Vagina (tissue), 2 donors: ENCODE data around the gene ROCK1. TPM values are rescaled to one million over a fixed set of nuclear protein-coding genes. Genes with fewer than 3 reads are reported as not detected.
A peak's percentile ranks its signal among the peaks of the same experiment; 100 is the strongest.

Experiments used
- DNase-seq, 2 donors: peaks; one replicate each; pipeline ENCODE4 v3.0.0-alpha.2; 2017; ENCODE audit errors: extremely low spot score in 2 of 2
- H3K27ac ChIP-seq: fragments of 200-600 bp; sonication (generic); one replicate; pipeline ENCODE4 v1.5.1; 2019
- H3K27me3 ChIP-seq: fragments of 200-600 bp; sonication (generic); one replicate; pipeline ENCODE4 v1.5.1; 2019
- H3K36me3 ChIP-seq, 2 donors: fragments of 200-600 bp; sonication (generic); one replicate each; pipeline ENCODE4 v1.5.1; 2017 to 2019
- H3K4me1 ChIP-seq: fragments of 200-600 bp; sonication (generic); one replicate; pipeline ENCODE4 v1.5.1; 2019
- H3K4me3 ChIP-seq, 2 donors: fragments of 200-600 bp; sonication (generic); 1 replicate in 1 of 2; 2 replicates in 1 of 2; pipeline ENCODE4 v1.5.1; 2016 to 2019
- H3K9me3 ChIP-seq: fragments of 200-600 bp; sonication (generic); one replicate; pipeline ENCODE4 v1.5.1; 2019
- POLR2A ChIP-seq, 2 donors: fragments of 450-650 bp; IDR thresholded peaks; one replicate each; pipeline ENCODE4 v1.6.1; 2017; ENCODE audit warnings: antibody characterized with exemption in 2 of 2, mild to moderate bottlenecking in 2 of 2, moderate library complexity in 2 of 2
- POLR2AphosphoS5 ChIP-seq, 2 donors: sonication (generic); formaldehyde crosslinking; IDR thresholded peaks; one replicate each; pipeline ENCODE4 v1.9.0; 2017; ENCODE audit warnings: antibody characterized with exemption in 2 of 2, mild to moderate bottlenecking in 2 of 2, low read depth in 1 of 2; ENCODE audit not compliant: insufficient read depth in 1 of 2
- intact Hi-C: fragments of 100-400 bp; cut with DNase I; formaldehyde crosslinking; loops from one replicate; pipeline ENCODE4 v1.15.1; 2023
- total RNA-seq: library from RNA; depleted of rRNA; stranded (reverse); fragments of >200 nt; gene quantifications from one replicate; pipeline ENCODE4 v1.2.3, GENCODE V29; 2016
- TF ChIP-seq, protein P1 (sequence below), 3 experiments: fragments of 450-650 bp in 2 of 3; fragments of 200-600 bp in 1 of 3; sonication (generic) in 1 of 3; IDR thresholded peaks; one replicate each; pipeline ENCODE4 v1.5.1; 2017 to 2019; ENCODE audit warnings: antibody characterized with exemption in 3 of 3, mild to moderate bottlenecking in 2 of 3, moderate library complexity in 2 of 3

The ROCK1 gene
- total RNA-seq, 1 donor from 2014 or later: 39.0 TPM

- intact Hi-C loops: no loop called here
Observed at GRCh38 chr18:21056545-21056944, 55.1 kb downstream of the ROCK1 start.

DNA sequence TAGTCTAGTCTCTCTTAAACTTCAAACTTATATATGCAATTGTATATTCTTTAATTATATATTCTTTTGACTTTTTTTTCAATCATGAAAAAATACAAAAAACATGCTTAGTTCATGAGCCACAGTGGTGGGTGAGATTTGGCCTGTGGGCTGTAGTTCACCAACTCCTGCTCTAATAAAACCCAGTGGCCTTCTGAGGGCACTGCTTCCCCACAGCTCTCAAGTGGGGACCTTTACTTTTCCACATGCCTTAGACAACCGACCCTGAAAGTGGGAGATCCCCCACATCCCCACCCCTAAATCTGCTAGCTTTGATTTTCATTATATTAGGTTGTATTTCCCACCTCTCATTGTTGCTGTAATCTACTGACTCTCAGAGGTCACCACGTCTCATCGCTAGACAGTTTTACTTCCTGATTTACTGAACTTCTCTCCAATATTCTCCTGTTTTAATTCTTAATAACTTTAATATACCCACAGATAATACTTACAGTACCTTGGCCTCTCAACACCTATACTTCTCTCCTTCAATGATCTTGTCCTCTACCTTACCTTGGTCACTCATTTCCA, 57.3 kb downstream of the ROCK1 start:
- no peak for TF ChIP-seq POLR2A (IDR thresholded peaks at IDR 0.05)
- no peak for TF ChIP-seq POLR2AphosphoS5 (IDR thresholded peaks at IDR 0.05; ENCODE audit: insufficient read depth in 1 of 2, low read depth in 1 of 2)
- TF ChIP-seq, protein P1, sequence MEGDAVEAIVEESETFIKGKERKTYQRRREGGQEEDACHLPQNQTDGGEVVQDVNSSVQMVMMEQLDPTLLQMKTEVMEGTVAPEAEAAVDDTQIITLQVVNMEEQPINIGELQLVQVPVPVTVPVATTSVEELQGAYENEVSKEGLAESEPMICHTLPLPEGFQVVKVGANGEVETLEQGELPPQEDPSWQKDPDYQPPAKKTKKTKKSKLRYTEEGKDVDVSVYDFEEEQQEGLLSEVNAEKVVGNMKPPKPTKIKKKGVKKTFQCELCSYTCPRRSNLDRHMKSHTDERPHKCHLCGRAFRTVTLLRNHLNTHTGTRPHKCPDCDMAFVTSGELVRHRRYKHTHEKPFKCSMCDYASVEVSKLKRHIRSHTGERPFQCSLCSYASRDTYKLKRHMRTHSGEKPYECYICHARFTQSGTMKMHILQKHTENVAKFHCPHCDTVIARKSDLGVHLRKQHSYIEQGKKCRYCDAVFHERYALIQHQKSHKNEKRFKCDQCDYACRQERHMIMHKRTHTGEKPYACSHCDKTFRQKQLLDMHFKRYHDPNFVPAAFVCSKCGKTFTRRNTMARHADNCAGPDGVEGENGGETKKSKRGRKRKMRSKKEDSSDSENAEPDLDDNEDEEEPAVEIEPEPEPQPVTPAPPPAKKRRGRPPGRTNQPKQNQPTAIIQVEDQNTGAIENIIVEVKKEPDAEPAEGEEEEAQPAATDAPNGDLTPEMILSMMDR (IDR thresholded peaks at IDR 0.05): no peak
- H3K9me3 ChIP-seq: no peaks in the 10 kb centered on the region

More at GRCh38 chr18:21056545-21056944, 55.1 kb downstream of the ROCK1 start:
- TF ChIP-seq, protein P1 (IDR thresholded peaks at IDR 0.05): no peak
- no peak for TF ChIP-seq POLR2AphosphoS5 (IDR thresholded peaks at IDR 0.05; ENCODE audit: insufficient read depth in 1 of 2, low read depth in 1 of 2)
- no peak for TF ChIP-seq POLR2A (IDR thresholded peaks at IDR 0.05)
- H3K9me3 ChIP-seq: no peaks in the 10 kb centered on the region
- peaks cover 27% of the 10 kb centered on the region for H3K4me1 ChIP-seq
- H3K27ac ChIP-seq: no peak overlapping the region
- no peaks in the 10 kb centered on the region for H3K27me3 ChIP-seq
- H3K36me3 ChIP-seq: peaks cover 0 to 6% of the 10 kb centered on the region in 2 donors
- no peak for DNase-seq
- H3K4me3 ChIP-seq: no peak overlapping the region

DNA sequence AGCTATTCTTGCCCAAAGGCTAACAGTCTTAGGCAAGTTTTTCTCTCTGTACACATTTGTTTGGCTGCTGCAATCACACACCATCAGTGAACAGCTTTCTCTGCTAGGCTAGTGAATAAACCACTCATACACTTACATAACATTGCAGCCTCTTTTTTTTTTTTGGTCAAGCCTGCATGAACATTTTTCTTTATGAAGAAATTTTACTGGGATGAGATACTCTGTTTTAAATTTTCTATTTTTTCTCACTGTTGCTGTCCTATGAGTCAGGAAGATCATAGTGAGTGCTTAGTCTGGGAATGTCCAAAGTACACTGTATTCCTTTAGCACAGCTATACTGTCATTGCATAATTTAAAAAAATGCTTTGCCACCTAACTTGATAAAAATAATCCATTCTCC, 58.5 kb downstream of the ROCK1 start:
- H3K27me3 ChIP-seq: no peaks in the 10 kb centered on the region
- no peaks in the 10 kb centered on the region for H3K9me3 ChIP-seq
- no peak for DNase-seq
- H3K36me3 ChIP-seq: no peaks in the 10 kb centered on the region
- no peak overlapping the region for H3K4me3 ChIP-seq
- no peak overlapping the region for H3K27ac ChIP-seq
- peaks cover 39% of the 10 kb centered on the region for H3K4me1 ChIP-seq
- intact Hi-C loops: no loop called here
- TF ChIP-seq POLR2AphosphoS5 (IDR thresholded peaks at IDR 0.05; ENCODE audit: insufficient read depth in 1 of 2, low read depth in 1 of 2) (peak in 1 of 2 donors; percentile 32), POLR2A (IDR thresholded peaks at IDR 0.05) (no peak)
- TF ChIP-seq, protein P1 (IDR thresholded peaks at IDR 0.05): no peak

More for the DNA sequence above, 57.3 kb downstream of the ROCK1 start:
- Histone ChIP-seq H3K27ac (no peak overlapping the region), H3K36me3 (no peaks in the 10 kb centered on the region), H3K4me3 (no peak overlapping the region), H3K4me1 (peaks cover 39% of the 10 kb centered on the region), H3K27me3 (no peaks in the 10 kb centered on the region)
- no peak for DNase-seq
- intact Hi-C loops: no loop called here

GRCh38 chr18:21052385-21052784, 59.2 kb downstream of the ROCK1 start:
- Histone ChIP-seq H3K9me3 (no peaks in the 10 kb centered on the region), H3K4me1 (peaks cover 39% of the 10 kb centered on the region), H3K4me3 (no peak overlapping the region), H3K27ac (no peak overlapping the region), H3K27me3 (no peaks in the 10 kb centered on the region), H3K36me3 (no peaks in the 10 kb centered on the region)
- TF ChIP-seq POLR2AphosphoS5 (IDR thresholded peaks at IDR 0.05; ENCODE audit: insufficient read depth in 1 of 2, low read depth in 1 of 2) (no peak), POLR2A (IDR thresholded peaks at IDR 0.05) (no peak)
- TF ChIP-seq, protein P1 (IDR thresholded peaks at IDR 0.05): no peak
- intact Hi-C loops: no loop called here
- no peak for DNase-seq

- TF ChIP-seq POLR2A (IDR thresholded peaks at IDR 0.05) (no peak), POLR2AphosphoS5 (IDR thresholded peaks at IDR 0.05; ENCODE audit: insufficient read depth in 1 of 2, low read depth in 1 of 2) (no peak)
- TF ChIP-seq, protein P1 (IDR thresholded peaks at IDR 0.05): no peak
- Histone ChIP-seq H3K27ac (no peak overlapping the region), H3K4me1 (peaks cover 39% of the 10 kb centered on the region), H3K4me3 (no peak overlapping the region), H3K27me3 (no peaks in the 10 kb centered on the region), H3K9me3 (no peaks in the 10 kb centered on the region), H3K36me3 (no peaks in the 10 kb centered on the region)
- intact Hi-C loops: no loop called here
- no peak for DNase-seq
Observed at GRCh38 chr18:21051620-21052019, 60.0 kb downstream of the ROCK1 start.
